WTC11 (cell line): ENCODE data around the gene RPS6KA4. TPM values are rescaled to one million over a fixed set of nuclear protein-coding genes. Genes with fewer than 3 reads are reported as not detected.

Source experiments
- ATAC-seq: fragments of 200-7000 bp; cut with Tn5 transposase; 2 replicates; pipeline ENCODE4 v1.10.0; 2021; ENCODE audit warnings: mild to moderate bottlenecking, moderate library complexity
- CTCF ChIA-PET: fragments of 300-600 bp; sonication (Branson Sonifier 250); formaldehyde crosslinking; loops from one replicate; lab custom pipeline; 2021; ENCODE audit warnings: antibody characterized with exemption; lab: Charles Lee
- POLR2A ChIA-PET: fragments of 350-600 bp; sonication (Branson Sonifier 250); formaldehyde crosslinking; loops from one replicate; lab custom pipeline; 2021; ENCODE audit warnings: antibody characterized with exemption; lab: Charles Lee
- DNase-seq: peaks from one replicate; pipeline ENCODE4 v3.0.0; 2021; ENCODE audit warnings: low spot score
- H3K27ac Mint-ChIP-seq: 2 replicates; pipeline ENCODE4 v1.8.0; 2021; ENCODE audit warnings: mixed read lengths
- H3K27me3 Mint-ChIP-seq: 2 replicates; pipeline ENCODE4 v1.8.0; 2021; ENCODE audit warnings: low read depth, mild to moderate bottlenecking, moderate library complexity, mixed read lengths
- H3K36me3 Mint-ChIP-seq: 2 replicates; pipeline ENCODE4 v1.8.0; 2021; ENCODE audit warnings: mixed read lengths
- H3K4me1 Mint-ChIP-seq: 2 replicates; pipeline ENCODE4 v1.8.0; 2022; ENCODE audit warnings: mixed read lengths
- H3K4me3 Mint-ChIP-seq: 2 replicates; pipeline ENCODE4 v1.8.0; 2021; ENCODE audit warnings: mild to moderate bottlenecking, moderate library complexity, mixed read lengths
- H3K9me3 Mint-ChIP-seq: 2 replicates; pipeline ENCODE4 v1.8.0; 2021; ENCODE audit warnings: mixed read lengths
- ATF1 ChIP-seq: sonication (generic); formaldehyde crosslinking; IDR thresholded peaks from 2 replicates; pipeline ENCODE4 v1.8.1; 2023; ENCODE audit warnings: mild to moderate bottlenecking, moderate library complexity, missing genetic modification reagents
- CTCF ChIP-seq: fragments of 200-600 bp; IDR thresholded peaks from 2 replicates; pipeline ENCODE4 v1.8.0; 2022; ENCODE audit warnings: antibody characterized with exemption
- E2F1 ChIP-seq: sonication (generic); formaldehyde crosslinking; IDR thresholded peaks from 2 replicates; pipeline ENCODE4 v1.8.0; 2022; ENCODE audit warnings: mild to moderate bottlenecking, missing genetic modification reagents
- ERG ChIP-seq: fragments of 250-450 bp; sonication (Bioruptor Pico); IDR thresholded peaks from 2 replicates; pipeline ENCODE4 v1.8.0; 2021; ENCODE audit warnings: mild to moderate bottlenecking
- FOXJ3 ChIP-seq: sonication (generic); formaldehyde crosslinking; IDR thresholded peaks from 2 replicates; pipeline ENCODE4 v1.9.0; 2021; ENCODE audit warnings: missing genetic modification reagents, mild to moderate bottlenecking, borderline replicate concordance
- FOXP1 ChIP-seq: sonication (generic); formaldehyde crosslinking; IDR thresholded peaks from 2 replicates; pipeline ENCODE4 v1.8.0; 2022; ENCODE audit warnings: missing genetic modification reagents, mild to moderate bottlenecking, moderate library complexity, borderline replicate concordance
- FOXP4 ChIP-seq: sonication (generic); formaldehyde crosslinking; IDR thresholded peaks from 2 replicates; pipeline ENCODE4 v1.8.0; 2022; ENCODE audit warnings: mild to moderate bottlenecking, missing genetic modification reagents
- HMGXB4 ChIP-seq: sonication (generic); formaldehyde crosslinking; IDR thresholded peaks from 2 replicates; pipeline ENCODE4 v1.8.1; 2023; ENCODE audit warnings: mild to moderate bottlenecking, moderate library complexity, missing genetic modification reagents
- KAT7 ChIP-seq: sonication (generic); formaldehyde crosslinking; IDR thresholded peaks from 2 replicates; pipeline ENCODE4 v1.8.1; 2023; ENCODE audit warnings: missing genetic modification reagents, mild to moderate bottlenecking, borderline replicate concordance
- MAX ChIP-seq: sonication (generic); formaldehyde crosslinking; IDR thresholded peaks from 2 replicates; pipeline ENCODE4 v1.8.0; 2022; ENCODE audit warnings: mild to moderate bottlenecking, missing genetic modification reagents
- MLX ChIP-seq: sonication (generic); formaldehyde crosslinking; IDR thresholded peaks from 2 replicates; pipeline ENCODE4 v1.8.1; 2023; ENCODE audit warnings: mild to moderate bottlenecking, missing genetic modification reagents, moderate library complexity
- MYBL2 ChIP-seq: sonication (generic); formaldehyde crosslinking; IDR thresholded peaks from 2 replicates; pipeline ENCODE4 v1.8.1; 2023; ENCODE audit warnings: mild to moderate bottlenecking, moderate library complexity, missing genetic modification reagents
- NR3C1 ChIP-seq: sonication (generic); formaldehyde crosslinking; conservative IDR thresholded peaks from 2 replicates; pipeline ENCODE4 v1.8.1; 2023; ENCODE audit warnings: low read depth, mild to moderate bottlenecking, missing genetic modification reagents
- OVOL2 ChIP-seq: fragments of 250-450 bp; sonication (Bioruptor Pico); IDR thresholded peaks from 2 replicates; pipeline ENCODE4 v1.9.0; 2021; ENCODE audit warnings: mild to moderate bottlenecking, borderline replicate concordance
- SMAD3 ChIP-seq: sonication (generic); formaldehyde crosslinking; IDR thresholded peaks from 2 replicates; pipeline ENCODE4 v1.8.0; 2022; ENCODE audit warnings: missing genetic modification reagents, mild to moderate bottlenecking, borderline replicate concordance
- TCF7 ChIP-seq: sonication (generic); formaldehyde crosslinking; IDR thresholded peaks from 2 replicates; pipeline ENCODE4 v1.8.0; 2022; ENCODE audit warnings: mild to moderate bottlenecking, low read depth, missing genetic modification reagents, moderate library complexity
- ZNF121 ChIP-seq: sonication (generic); formaldehyde crosslinking; IDR thresholded peaks from 2 replicates; pipeline ENCODE4 v1.8.0; 2023; ENCODE audit warnings: missing genetic modification reagents
- ZNF232 ChIP-seq: sonication (generic); formaldehyde crosslinking; IDR thresholded peaks from 2 replicates; pipeline ENCODE4 v1.8.0; 2022; ENCODE audit warnings: mild to moderate bottlenecking, missing genetic modification reagents
- total RNA-seq: library from RNA; stranded (reverse); gene quantifications from 3 replicates; pipeline ENCODE4 v1.2.3, GENCODE V29; 2021

Gene RPS6KA4
- total RNA-seq, 1 experiment from 2014 or later = 16.8 TPM

GRCh38 chr11:64400667-64401066 is 41.7 kb downstream of the RPS6KA4 start:
- no peak for TF ChIP-seq OVOL2
- TF ChIP-seq FOXJ3 = no peak
- no peak for TF ChIP-seq MLX (CRISPR knock-in tag)
- no peak for TF ChIP-seq MAX (CRISPR knock-in tag)
- no peak for TF ChIP-seq KAT7 (CRISPR knock-in tag)
- DNase-seq (no peak), ATAC-seq (no peak)
- H3K4me1 Mint-ChIP-seq = peaks cover 17% of the 10 kb centered on the region
- no peaks in the 10 kb centered on the region for H3K36me3 Mint-ChIP-seq
- no peak overlapping the region for H3K27ac Mint-ChIP-seq
- POLR2A ChIA-PET = no interaction called here
- H3K9me3 Mint-ChIP-seq = peaks cover 7% of the 10 kb centered on the region; the same call in 1 of the 2 replicates
- CTCF ChIA-PET = interaction anchor here (1.0 to 2.0 kb wide), 3 partner anchors 46 to 97 kb away, joined by 3 to 5 read pairs (median 4); no protein-coding TSS in a partner anchor
- H3K4me3 Mint-ChIP-seq = no peak overlapping the region
- H3K27me3 Mint-ChIP-seq = peaks cover 52% of the 10 kb centered on the region

- no peak for DNase-seq
- TF ChIP-seq ERG (CRISPR knock-in tag) (no peak), ZNF121 (no peak), NR3C1 (CRISPR knock-in tag) (no peak), CTCF (no peak), ZNF232 (CRISPR knock-in tag) (no peak), FOXP1 (CRISPR knock-in tag) (no peak)
- ChIA-PET CTCF (interaction anchor here (1.0 to 2.0 kb wide), 2 partner anchors 48 to 98 kb away, joined by 4 to 5 read pairs; no protein-coding TSS in a partner anchor), POLR2A (no interaction called here)
- no peak overlapping the region for H3K4me3 Mint-ChIP-seq
- peaks cover 52% of the 10 kb centered on the region for H3K27me3 Mint-ChIP-seq
- no peak overlapping the region for H3K27ac Mint-ChIP-seq
- ATAC-seq = no peak
- H3K4me1 Mint-ChIP-seq = peaks cover 17% of the 10 kb centered on the region
- H3K36me3 Mint-ChIP-seq = no peaks in the 10 kb centered on the region
- peaks cover 7% of the 10 kb centered on the region; the same call in 1 of the 2 replicates for H3K9me3 Mint-ChIP-seq
Observed at GRCh38 chr11:64401775-64402174, 42.8 kb downstream of the RPS6KA4 start.

GRCh38 chr11:64403106-64403505 is 44.1 kb downstream of the RPS6KA4 start:
- peaks cover 7% of the 10 kb centered on the region; the same call in 1 of the 2 replicates for H3K9me3 Mint-ChIP-seq
- H3K36me3 Mint-ChIP-seq = no peaks in the 10 kb centered on the region
- DNase-seq = no peak
- peaks cover 48% of the 10 kb centered on the region for H3K27me3 Mint-ChIP-seq
- CTCF ChIA-PET = interaction anchor here (1.1 kb wide), 1 partner anchor 46 kb away, joined by 5 read pairs; no protein-coding TSS in a partner anchor
- no peak overlapping the region for H3K4me3 Mint-ChIP-seq
- H3K27ac Mint-ChIP-seq = no peak overlapping the region; the same call in 1 of the 2 replicates
- ATAC-seq = no peak
- peaks cover 14% of the 10 kb centered on the region for H3K4me1 Mint-ChIP-seq
- POLR2A ChIA-PET = no interaction called here
- TF ChIP-seq HMGXB4 = no peak
- no peak for TF ChIP-seq ATF1 (CRISPR knock-in tag)
- no peak for TF ChIP-seq TCF7
- TF ChIP-seq MYBL2 = no peak
- no peak for TF ChIP-seq KAT7 (CRISPR knock-in tag)
- no peak for TF ChIP-seq E2F1 (CRISPR knock-in tag)
- no peak for TF ChIP-seq SMAD3
- TF ChIP-seq FOXP4 = no peak
